NB4 (cell line): ENCODE measurements around the gene NAGS.

Experiments
- MYC ChIP-seq: IDR thresholded peaks from 2 replicates; pipeline ENCODE4 v1.6.1; 2011; ENCODE audit warnings: low read depth, low read length
- POLR2A ChIP-seq: IDR thresholded peaks from 2 replicates; pipeline ENCODE4 v1.6.1; 2011; ENCODE audit warnings: mild to moderate bottlenecking; ENCODE audit not compliant: insufficient read length; ENCODE audit errors: extremely low read depth
- TF ChIP-seq, protein P1 (sequence below): IDR thresholded peaks from one replicate; pipeline ENCODE4 v1.5.1; 2012; ENCODE audit warnings: low read depth, low read length
- TF ChIP-seq, protein P2 (sequence below): IDR thresholded peaks from 2 replicates; pipeline ENCODE4 v1.6.1; 2011; ENCODE audit warnings: low read depth, low read length

DNA sequence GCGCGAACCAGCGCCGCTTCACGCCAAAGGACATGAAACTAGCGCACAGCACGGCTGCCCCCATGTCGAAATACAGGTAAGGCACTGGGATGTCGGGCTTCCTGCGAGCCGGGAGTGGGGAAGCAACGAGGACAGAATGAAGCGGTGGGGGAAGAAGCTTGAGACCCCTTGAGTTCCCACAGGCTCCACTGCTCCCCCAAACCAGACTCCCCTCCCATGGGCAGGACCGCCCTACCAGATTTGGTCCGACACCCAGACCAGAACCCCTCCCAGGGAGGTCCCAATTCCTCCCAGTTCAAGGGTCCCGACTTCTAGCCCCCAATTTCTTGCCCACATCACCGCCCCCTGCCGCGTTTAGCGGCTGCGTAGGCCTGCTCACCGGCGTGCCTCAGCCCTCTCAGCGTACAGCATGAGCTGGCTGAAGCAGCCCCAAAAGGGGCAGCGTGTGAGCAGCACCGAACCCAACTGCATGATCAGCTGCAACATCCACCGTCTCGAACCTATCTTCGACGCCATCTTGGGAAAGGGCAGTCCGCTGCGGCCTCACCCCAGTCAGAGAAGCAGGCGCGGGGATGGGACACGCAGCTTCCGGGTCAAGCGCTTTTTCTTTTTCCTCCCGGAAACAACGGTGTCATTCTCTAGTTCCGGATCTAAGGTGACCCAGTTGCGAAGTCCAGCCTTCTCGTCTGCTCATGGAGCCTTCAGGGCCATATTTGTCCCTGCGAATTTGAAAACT is 10.2 kb downstream of the NAGS start, which contains the start of gene TMEM101:
- TF ChIP-seq, protein P1, sequence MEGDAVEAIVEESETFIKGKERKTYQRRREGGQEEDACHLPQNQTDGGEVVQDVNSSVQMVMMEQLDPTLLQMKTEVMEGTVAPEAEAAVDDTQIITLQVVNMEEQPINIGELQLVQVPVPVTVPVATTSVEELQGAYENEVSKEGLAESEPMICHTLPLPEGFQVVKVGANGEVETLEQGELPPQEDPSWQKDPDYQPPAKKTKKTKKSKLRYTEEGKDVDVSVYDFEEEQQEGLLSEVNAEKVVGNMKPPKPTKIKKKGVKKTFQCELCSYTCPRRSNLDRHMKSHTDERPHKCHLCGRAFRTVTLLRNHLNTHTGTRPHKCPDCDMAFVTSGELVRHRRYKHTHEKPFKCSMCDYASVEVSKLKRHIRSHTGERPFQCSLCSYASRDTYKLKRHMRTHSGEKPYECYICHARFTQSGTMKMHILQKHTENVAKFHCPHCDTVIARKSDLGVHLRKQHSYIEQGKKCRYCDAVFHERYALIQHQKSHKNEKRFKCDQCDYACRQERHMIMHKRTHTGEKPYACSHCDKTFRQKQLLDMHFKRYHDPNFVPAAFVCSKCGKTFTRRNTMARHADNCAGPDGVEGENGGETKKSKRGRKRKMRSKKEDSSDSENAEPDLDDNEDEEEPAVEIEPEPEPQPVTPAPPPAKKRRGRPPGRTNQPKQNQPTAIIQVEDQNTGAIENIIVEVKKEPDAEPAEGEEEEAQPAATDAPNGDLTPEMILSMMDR: no peak
- peak; percentile 42 for TF ChIP-seq POLR2A
- TF ChIP-seq, protein P2, sequence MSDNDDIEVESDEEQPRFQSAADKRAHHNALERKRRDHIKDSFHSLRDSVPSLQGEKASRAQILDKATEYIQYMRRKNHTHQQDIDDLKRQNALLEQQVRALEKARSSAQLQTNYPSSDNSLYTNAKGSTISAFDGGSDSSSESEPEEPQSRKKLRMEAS: peak; percentile 39; the same call in 1 of the 2 replicates
- no peak for TF ChIP-seq MYC
